GM12878 (cell line): ENCODE measurements around the gene KANK4. TPM values are rescaled to one million over a fixed set of nuclear protein-coding genes. Genes with fewer than 3 reads are reported as not detected.

Experiments used
- ATAC-seq: fragments of 200-7000 bp; cut with Tn5 transposase; 3 replicates; pipeline ENCODE4 v1.9.1; 2020; ENCODE audit warnings: mild to moderate bottlenecking, moderate library complexity
- BruUV-seq: library from RNA; stranded (reverse); fragments of 400-500 nt; replicated peaks from 2 replicates; lab custom pipeline; 2021; lab: Mats Ljungman, UMichigan
- CTCF ChIA-PET: fragments of 300-600 bp; sonication (Branson Sonifier 250); formaldehyde crosslinking; extraction: SDS; loops from one replicate; lab custom pipeline; 2021; ENCODE audit warnings: inconsistent platforms; lab: Yijun Ruan, JAX
- POLR2A ChIA-PET: fragments of 350-600 bp; formaldehyde crosslinking; extraction: SDS; loops from one replicate; lab custom pipeline; 2021; ENCODE audit warnings: inconsistent platforms; lab: Charles Lee
- RAD21 ChIA-PET: fragments of 300-600 bp; sonication (Branson Sonifier 250); formaldehyde crosslinking; loops from one replicate; lab custom pipeline; 2023; ENCODE audit warnings: antibody characterized with exemption; ENCODE audit not compliant: unreplicated experiment; lab: Charles Lee
- SMC1A ChIA-PET: fragments of 300-600 bp; sonication (Branson Sonifier 250); formaldehyde crosslinking; loops from one replicate; lab custom pipeline; 2023; ENCODE audit not compliant: unreplicated experiment, uncharacterized antibody; lab: Charles Lee
- DNase-seq: peaks from one replicate; pipeline ENCODE4 v3.0.0-alpha.2; 2011; ENCODE audit warnings: low read depth, low spot score
- FAIRE-seq: peaks from 3 replicates; lab custom pipeline; 2011; peaks lifted over from hg19 to GRCh38; lab: Jason Lieb, UNC
- H2AFZ ChIP-seq: 2 replicates; pipeline ENCODE4 v1.6.0; 2011; ENCODE audit warnings: low read depth, low read length, control low read depth; ENCODE audit not compliant: control insufficient read depth
- H3K27ac ChIP-seq: 2 replicates; pipeline ENCODE4 v1.5.1; 2011; ENCODE audit warnings: control low read depth; ENCODE audit not compliant: control insufficient read depth, insufficient read depth
- H3K27me3 ChIP-seq, 2 experiments: replicated peaks in 1 of 2; 2 replicates each; pipeline versions ENCODE4 v1.6.0 to v1.6.1; 2011; ENCODE audit warnings: low read length in 1 of 2; ENCODE audit not compliant: control insufficient read depth in 2 of 2, insufficient read depth in 2 of 2
- H3K36me3 ChIP-seq, 2 experiments: 2 replicates each; pipeline ENCODE4 v1.5.1; 2011; ENCODE audit warnings: low read length in 1 of 2; ENCODE audit not compliant: control insufficient read depth in 2 of 2, insufficient read depth in 2 of 2
- H3K4me1 ChIP-seq: 2 replicates; pipeline ENCODE4 v1.6.1; 2011; ENCODE audit warnings: mild to moderate bottlenecking, low read length, moderate library complexity, mixed read lengths; ENCODE audit not compliant: control insufficient read depth, insufficient read depth
- H3K4me2 ChIP-seq: 2 replicates; pipeline ENCODE4 v1.6.0; 2011; ENCODE audit warnings: control low read depth; ENCODE audit not compliant: control insufficient read depth, insufficient read depth
- H3K4me3 ChIP-seq: fragments of 200-600 bp; sonication (generic); 2 replicates; pipeline ENCODE4 v1.5.1; 2016
- H3K79me2 ChIP-seq: 2 replicates; pipeline ENCODE4 v1.6.0; 2011; ENCODE audit warnings: low read length; ENCODE audit not compliant: control insufficient read depth, insufficient read depth
- H3K9ac ChIP-seq: 2 replicates; pipeline ENCODE4 v1.8.0; 2011; ENCODE audit warnings: low read length, control low read depth, mixed read lengths; ENCODE audit not compliant: control insufficient read depth, insufficient read depth
- H3K9me3 ChIP-seq: replicated peaks from 3 replicates; pipeline ENCODE4 v1.5.1; 2011; ENCODE audit warnings: mild to moderate bottlenecking, low read length; ENCODE audit not compliant: control insufficient read depth, insufficient read depth
- H4K20me1 ChIP-seq: 2 replicates; pipeline ENCODE4 v1.6.0; 2011; ENCODE audit not compliant: control insufficient read depth, insufficient read depth
- ATF3 ChIP-seq: IDR thresholded peaks from 2 replicates; pipeline ENCODE4 v1.6.1; 2011; ENCODE audit warnings: low read depth, mild to moderate bottlenecking, low read length, moderate library complexity, borderline replicate concordance; ENCODE audit errors: extremely low read depth
- E4F1 ChIP-seq: fragments of 450-650 bp; IDR thresholded peaks from 2 replicates; pipeline ENCODE4 v1.6.1; 2018; ENCODE audit warnings: borderline replicate concordance, mild to moderate bottlenecking; ENCODE audit not compliant: partially characterized antibody
- IRF3 ChIP-seq: fragments of 450-650 bp; IDR thresholded peaks from 2 replicates; pipeline ENCODE4 v1.6.1; 2014; ENCODE audit warnings: mild to moderate bottlenecking
- MYC ChIP-seq: IDR thresholded peaks from 2 replicates; pipeline ENCODE4 v1.6.1; 2011; ENCODE audit warnings: mild to moderate bottlenecking, low read length, moderate library complexity, inconsistent platforms; ENCODE audit not compliant: insufficient read depth, insufficient replicate concordance, insufficient read length, severe bottlenecking
- WGBS: methylation state at CpG from one replicate; pipeline ENCODE4 v1.1.6; 2016; ENCODE audit warnings: low lambda C conversion rate; ENCODE audit not compliant: insufficient replicate concordance, insufficient coverage; ENCODE audit errors: missing lambda C conversion rate; 5-methylcytosine and 5-hydroxymethylcytosine counted together
- in situ Hi-C: fragments of 300-500 bp; cut with MboI; formaldehyde crosslinking; loops from 9 replicates; pipeline ENCODE4 v1.14.3; 2018; ENCODE audit warnings: mixed read lengths
- intact Hi-C: fragments of 100-400 bp; cut with micrococcal nuclease; formaldehyde crosslinking; loops from one replicate; pipeline ENCODE4 v1.14.2; 2022; ENCODE audit not compliant: unreplicated experiment
- polyA plus RNA-seq, 11 experiments: library from polyadenylated mRNA; depleted of rRNA in 4 of 11; unstranded in 6 of 11; stranded (reverse) in 5 of 11; fragments of >200 nt; fragmentation: Nextera tagmentation in 4 of 11; fragmentation: Illumina TruSeq in 1 of 11; extraction: Ambion mirVana in 4 of 11; extraction: Trizol in 1 of 11; gene quantifications; 1 replicate in 1 of 11; 2 replicates in 10 of 11; pipeline versions ENCODE4 v1.2.1 to v1.2.3, GENCODE V29; 2011 to 2016; ENCODE audit warnings: inconsistent platforms in 2 of 11, missing spikeins in 2 of 11, low read depth in 1 of 11
- total RNA-seq, 4 experiments: library from RNA; depleted of rRNA in 3 of 4; stranded (reverse); fragments of >200 nt in 3 of 4; fragmentation: Illumina TruSeq in 1 of 4; extraction: Trizol in 1 of 4; gene quantifications; 2 replicates each; pipeline versions ENCODE4 v1.2.1 to v1.2.3, GENCODE V29; 2013 to 2021

Gene KANK4
- total and polyA plus RNA-seq, 10 of the 15 experiments (the other 5 are each of a cell fraction or from before 2014, with no cell fraction given) = not detected

GRCh38 chr1:62237361-62237760 lies 81.9 kb downstream of the KANK4 start (continued):
- TF ChIP-seq E4F1 (no peak), MYC (no peak)

GRCh38 chr1:62235576-62235975 lies 83.7 kb downstream of the KANK4 start:
- Histone ChIP-seq H3K9ac (no peak overlapping the region), H2AFZ (no peak overlapping the region), H3K4me3 (no peak overlapping the region), H3K36me3 (no peaks in the 10 kb centered on the region), H3K9me3 (no peaks in the 10 kb centered on the region), H3K4me2 (no peak overlapping the region), H3K4me1 (no peaks in the 10 kb centered on the region), H3K79me2 (no peaks in the 10 kb centered on the region), H3K27me3 (no peaks in the 10 kb centered on the region), H4K20me1 (no peaks in the 10 kb centered on the region), H3K27ac (no peak overlapping the region)
- ChIA-PET SMC1A (no interaction called here), RAD21 (no interaction called here), POLR2A (no interaction called here), CTCF (no interaction called here)
- WGBS = 0% methylated on average over 2 of the region's 2 CpGs
- no peak for ATAC-seq
- no TSS peak for BruUV-seq
- intact Hi-C loops (no loop called here), in situ Hi-C loops (no loop called here)
- DNase-seq = no peak
- no peak for TF ChIP-seq IRF3
- no peak for TF ChIP-seq ATF3
- no peak for FAIRE-seq
